Neuronal stem cell (in vitro differentiated cells): ENCODE results near the gene CCDC86.
A peak's percentile ranks its signal among the peaks of the same experiment; 100 is the strongest.
"Not testable (repeated sequence)": the region's sequence is repeated elsewhere in the genome, so short reads cannot be mapped to it uniquely, and the experiment has no call there.

Source experiments
- DNase-seq: peaks from one replicate; pipeline ENCODE4 v3.0.0-alpha.2; 2013; ENCODE audit warnings: low spot score
- H2AFZ ChIP-seq: one replicate; pipeline ENCODE4 v1.6.1; 2013; ENCODE audit warnings: mild to moderate bottlenecking, low read length, inconsistent platforms
- H2AK5ac ChIP-seq: 2 replicates; pipeline ENCODE4 v1.6.1; 2013; ENCODE audit warnings: low read depth, mild to moderate bottlenecking, inconsistent platforms, low read length, moderate library complexity, mixed read lengths
- H2BK120ac ChIP-seq: 2 replicates; pipeline ENCODE4 v1.6.1; 2013; ENCODE audit warnings: low read depth, mild to moderate bottlenecking, inconsistent platforms, low read length, moderate library complexity, mixed read lengths
- H2BK12ac ChIP-seq: one replicate; pipeline ENCODE4 v1.6.1; 2013; ENCODE audit warnings: low read length, inconsistent platforms
- H2BK15ac ChIP-seq: 2 replicates; pipeline ENCODE4 v1.6.1; 2013; ENCODE audit warnings: mild to moderate bottlenecking, low read length, inconsistent platforms, mixed read lengths
- H2BK5ac ChIP-seq: one replicate; pipeline ENCODE4 v1.6.1; 2013; ENCODE audit warnings: inconsistent platforms, mild to moderate bottlenecking, low read length, moderate library complexity
- H3K14ac ChIP-seq: one replicate; pipeline ENCODE4 v1.6.1; 2013; ENCODE audit warnings: low read length, inconsistent platforms
- H3K18ac ChIP-seq: 2 replicates; pipeline ENCODE4 v1.6.1; 2013; ENCODE audit warnings: low read length, inconsistent platforms
- H3K23ac ChIP-seq: 2 replicates; pipeline ENCODE4 v1.6.1; 2013; ENCODE audit warnings: low read depth, mild to moderate bottlenecking, mixed read lengths, low read length, inconsistent platforms; ENCODE audit not compliant: poor library complexity
- H3K27ac ChIP-seq: replicated peaks from 3 replicates; pipeline ENCODE4 v1.5.1; 2013; ENCODE audit warnings: low read length, inconsistent platforms
- H3K27me3 ChIP-seq, 3 experiments: 2 replicates each; pipeline ENCODE4 v1.6.1; 2013; ENCODE audit warnings: low read length in 3 of 3, mild to moderate bottlenecking in 2 of 3, inconsistent platforms in 1 of 3, low read depth in 1 of 3, mixed read lengths in 1 of 3, moderate library complexity in 1 of 3; ENCODE audit not compliant: control insufficient read depth in 3 of 3, insufficient read depth in 3 of 3
- H3K36me3 ChIP-seq, 2 donors: replicated peaks in 1 of 2; 2 replicates each; pipeline ENCODE4 v1.6.1; 2013; ENCODE audit warnings: low read length in 2 of 2; ENCODE audit not compliant: control insufficient read depth in 2 of 2, insufficient read depth in 2 of 2
- H3K4ac ChIP-seq: 2 replicates; pipeline ENCODE4 v1.6.1; 2013; ENCODE audit warnings: inconsistent platforms, mild to moderate bottlenecking, low read length, moderate library complexity
- H3K4me1 ChIP-seq, 2 donors: 1 replicate in 1 of 2; 2 replicates in 1 of 2; pipeline ENCODE4 v1.6.1; 2013; ENCODE audit warnings: low read length in 2 of 2, low read depth in 1 of 2; ENCODE audit not compliant: control insufficient read depth in 2 of 2, insufficient read depth in 1 of 2
- H3K4me2 ChIP-seq: one replicate; pipeline ENCODE4 v1.6.1; 2013; ENCODE audit warnings: mild to moderate bottlenecking, low read length, inconsistent platforms; ENCODE audit not compliant: insufficient read depth, poor library complexity, severe bottlenecking
- H3K4me3 ChIP-seq, 2 donors: 2 replicates each; pipeline ENCODE4 v1.5.1; 2013; ENCODE audit warnings: low read length in 2 of 2, mild to moderate bottlenecking in 2 of 2, inconsistent platforms in 1 of 2, moderate library complexity in 1 of 2
- H3K79me1 ChIP-seq: one replicate; pipeline ENCODE4 v1.6.1; 2013; ENCODE audit warnings: low read depth, mild to moderate bottlenecking, inconsistent platforms, low read length, moderate library complexity
- H3K9ac ChIP-seq: one replicate; pipeline ENCODE4 v1.6.1; 2013; ENCODE audit warnings: mild to moderate bottlenecking, low read depth, low read length, inconsistent platforms; ENCODE audit not compliant: poor library complexity
- H3K9me3 ChIP-seq, 2 donors: replicated peaks in 1 of 2; 2 replicates each; pipeline versions ENCODE3 to v1.6.1; 2013; ENCODE audit warnings: low read length in 2 of 2, mild to moderate bottlenecking in 2 of 2, inconsistent platforms in 1 of 2, low read depth in 1 of 2, mixed read lengths in 1 of 2, moderate library complexity in 1 of 2; ENCODE audit not compliant: control insufficient read depth in 2 of 2, insufficient read depth in 1 of 2
- H4K8ac ChIP-seq: one replicate; pipeline ENCODE4 v1.6.1; 2013; ENCODE audit warnings: low read depth, mild to moderate bottlenecking, inconsistent platforms, low read length, moderate library complexity
- H4K91ac ChIP-seq: one replicate; pipeline ENCODE4 v1.6.1; 2013; ENCODE audit warnings: low read length, low read depth, mild to moderate bottlenecking, inconsistent platforms; ENCODE audit not compliant: poor library complexity
- WGBS, 2 donors: extraction: QIAGEN DNeasy Blood & Tissue Kit; methylation state at CpG; one replicate each; pipeline ENCODE4 v1.1.7; 2013; ENCODE audit warnings: missing lambda C conversion rate in 2 of 2, mixed read lengths in 1 of 2; ENCODE audit not compliant: insufficient read length in 2 of 2, insufficient replicate concordance in 1 of 2; ENCODE audit errors: extremely low coverage in 2 of 2; 5-methylcytosine and 5-hydroxymethylcytosine counted together

CCDC86 gene

GRCh38 chr11:60823745-60824306 is 18.1 kb upstream of the CCDC86 start:
- H4K91ac ChIP-seq, H4K8ac ChIP-seq, H3K18ac ChIP-seq, H2BK15ac ChIP-seq, H2AFZ ChIP-seq, H3K4ac ChIP-seq, H2BK12ac ChIP-seq, H3K27ac ChIP-seq, H3K14ac ChIP-seq, H2BK120ac ChIP-seq, H3K79me1 ChIP-seq, H3K4me2 ChIP-seq, H2AK5ac ChIP-seq, H2BK5ac ChIP-seq, H3K23ac ChIP-seq, H3K4me3 ChIP-seq, H3K4me1 ChIP-seq, H3K9ac ChIP-seq, DNase-seq, H3K36me3 ChIP-seq, H3K9me3 ChIP-seq: not testable (repeated sequence)
- WGBS, 2 donors = no CpG with 5 or more reads among the region's 5 CpGs
- H3K27me3 ChIP-seq = peaks cover 0 to 13% (median 0%) of the 10 kb centered on the region in 3 experiments

- Histone ChIP-seq H3K4ac (no peak overlapping the region), H2BK120ac (no peak overlapping the region), H3K18ac (no peak overlapping the region), H3K9ac (no peak overlapping the region), H3K9me3 (no peaks in the 10 kb centered on the region), H3K4me3 (no peak overlapping the region), H2AK5ac (no peak overlapping the region), H2BK15ac (no peak overlapping the region), H3K23ac (no peak overlapping the region), H4K91ac (no peak overlapping the region), H2BK12ac (no peak overlapping the region), H2BK5ac (no peak overlapping the region), H3K4me1 (no peaks in the 10 kb centered on the region), H3K27me3 (peaks cover 0 to 11% (median 0%) of the 10 kb centered on the region in 3 experiments), H2AFZ (no peak overlapping the region), H3K14ac (no peak overlapping the region), H4K8ac (no peak overlapping the region), H3K27ac (no peak overlapping the region), H3K79me1 (no peaks in the 10 kb centered on the region), H3K36me3 (no peaks in the 10 kb centered on the region), H3K4me2 (no peak overlapping the region)
- no peak for DNase-seq
- no CpG with 5 or more reads among the region's 5 CpGs for WGBS, 2 donors
Measured at GRCh38 chr11:60825118-60825517, 16.8 kb upstream of the CCDC86 start.

- no peak overlapping the region for H3K27ac ChIP-seq
- H4K8ac ChIP-seq = no peak overlapping the region
- no peak overlapping the region for H3K4me3 ChIP-seq
- no peak overlapping the region for H2BK12ac ChIP-seq
- DNase-seq = no peak
- no peak overlapping the region for H2BK15ac ChIP-seq
- no peak overlapping the region for H3K18ac ChIP-seq
- H2AFZ ChIP-seq = no peak overlapping the region
- no peaks in the 10 kb centered on the region for H3K9me3 ChIP-seq
- H2BK5ac ChIP-seq = no peak overlapping the region
- no peak overlapping the region for H3K4me2 ChIP-seq
- no peaks in the 10 kb centered on the region for H3K36me3 ChIP-seq
- no peak overlapping the region for H4K91ac ChIP-seq
- no peaks in the 10 kb centered on the region for H3K79me1 ChIP-seq
- H3K27me3 ChIP-seq = peaks cover 0 to 11% (median 0%) of the 10 kb centered on the region in 3 experiments
- H3K4ac ChIP-seq = no peak overlapping the region
- no peak overlapping the region for H3K23ac ChIP-seq
- no CpG with 5 or more reads among the region's 6 CpGs for WGBS, 2 donors
- no peak overlapping the region for H3K9ac ChIP-seq
- H2BK120ac ChIP-seq = no peak overlapping the region
- H3K4me1 ChIP-seq = no peaks in the 10 kb centered on the region
- H3K14ac ChIP-seq = peak overlapping the region; percentile 79
- no peak overlapping the region for H2AK5ac ChIP-seq
Measured at GRCh38 chr11:60825790-60826189, 16.1 kb upstream of the CCDC86 start.

- Histone ChIP-seq H2BK120ac (no peak overlapping the region), H3K79me1 (no peaks in the 10 kb centered on the region), H4K91ac (no peak overlapping the region), H3K23ac (no peak overlapping the region), H2BK5ac (no peak overlapping the region), H3K4ac (no peak overlapping the region), H3K14ac (no peak overlapping the region), H4K8ac (no peak overlapping the region), H2BK15ac (no peak overlapping the region), H3K4me2 (no peak overlapping the region), H3K36me3 (no peaks in the 10 kb centered on the region), H2BK12ac (no peak overlapping the region), H3K18ac (no peak overlapping the region), H3K9ac (no peak overlapping the region), H3K27ac (no peak overlapping the region), H3K27me3 (peaks cover 0 to 32% (median under 1%) of the 10 kb centered on the region in 3 experiments), H3K4me1 (no peaks in the 10 kb centered on the region), H3K9me3 (no peaks in the 10 kb centered on the region), H2AK5ac (no peak overlapping the region), H2AFZ (no peak overlapping the region), H3K4me3 (no peak overlapping the region)
- DNase-seq = no peak
- WGBS, 2 donors = no CpG with 5 or more reads among the region's 10 CpGs
Measured at GRCh38 chr11:60830478-60831142, 11.3 kb upstream of the CCDC86 start.
